Measurements from ENCODE around the gene BCAR3.

DNA sequence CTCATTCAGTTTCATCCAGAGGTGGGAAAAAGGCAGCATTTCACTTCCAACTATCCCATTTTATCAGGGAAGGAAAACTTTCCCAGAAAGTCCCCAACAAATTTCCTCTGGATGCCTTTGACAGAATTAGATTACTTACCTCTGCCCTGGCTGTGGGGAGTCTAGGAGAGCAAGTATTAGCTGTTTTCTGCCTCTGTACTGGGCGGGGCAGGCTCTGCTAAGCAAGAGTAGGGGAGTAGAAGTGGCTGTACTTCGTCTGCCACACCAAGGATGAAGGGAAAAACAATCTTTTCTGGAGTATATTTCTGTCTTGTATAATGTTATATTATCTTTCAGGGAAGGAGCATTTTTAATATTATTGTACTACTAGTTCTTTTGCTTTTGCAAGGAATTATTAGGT is 155.2 kb downstream of the BCAR3 start:
- TF ChIP-seq CTCF (IDR thresholded peaks at IDR 0.05) (no peak), POLR2A (IDR thresholded peaks at IDR 0.05) (no peak)
